Natural killer cell (primary cell): ENCODE results near the gene EBF4. TPM values are rescaled to one million over a fixed set of nuclear protein-coding genes. Genes with fewer than 3 reads are reported as not detected.

ENCODE experiments used
- ATAC-seq, 3 donors: fragments of 150-1000 bp in 2 of 3; fragments of 200-7000 bp in 1 of 3; cut with Tn5 transposase; 1 replicate in 1 of 3; 2 replicates in 2 of 3; pipeline ENCODE4 v1.10.0; 2021; ENCODE audit warnings: mild to moderate bottlenecking in 2 of 3, moderate library complexity in 2 of 3
- DNase-seq, 2 donors: peaks; one replicate each; pipeline versions ENCODE4 v3.0.0 to v3.0.0-alpha.2; 2013 to 2021; ENCODE audit warnings: mixed read lengths in 1 of 2
- H3K27ac ChIP-seq: one replicate; pipeline ENCODE4 v1.5.1; 2013; ENCODE audit warnings: mild to moderate bottlenecking, low read length
- H3K27me3 ChIP-seq: one replicate; pipeline ENCODE4 v1.6.1; 2013; ENCODE audit warnings: low read length; ENCODE audit not compliant: control insufficient read depth, insufficient read depth
- H3K36me3 ChIP-seq: one replicate; pipeline ENCODE4 v1.6.1; 2013; ENCODE audit warnings: low read length; ENCODE audit not compliant: control insufficient read depth, insufficient read depth
- H3K4me1 ChIP-seq: one replicate; pipeline ENCODE4 v1.6.1; 2013; ENCODE audit warnings: low read length; ENCODE audit not compliant: control insufficient read depth, insufficient read depth
- H3K4me3 ChIP-seq: one replicate; pipeline ENCODE4 v1.5.1; 2013; ENCODE audit warnings: low read length
- H3K9me3 ChIP-seq: one replicate; pipeline ENCODE4 v1.6.1; 2013; ENCODE audit warnings: low read length; ENCODE audit not compliant: control insufficient read depth, insufficient read depth
- H3K27ac Mint-ChIP-seq, 2 donors: one replicate each; pipeline ENCODE4 v1.8.0; 2022; ENCODE audit warnings: mild to moderate bottlenecking in 2 of 2, mixed read lengths in 2 of 2, moderate library complexity in 1 of 2
- H3K27me3 Mint-ChIP-seq, 2 donors: one replicate each; pipeline ENCODE4 v1.8.0; 2022; ENCODE audit warnings: low read depth in 2 of 2, mixed read lengths in 2 of 2
- H3K36me3 Mint-ChIP-seq: one replicate; pipeline ENCODE4 v1.8.0; 2022; ENCODE audit warnings: mixed read lengths
- H3K4me1 Mint-ChIP-seq, 2 donors: one replicate each; pipeline ENCODE4 v1.8.0; 2022; ENCODE audit warnings: mixed read lengths in 2 of 2
- H3K4me3 Mint-ChIP-seq: one replicate; pipeline ENCODE4 v1.8.0; 2022; ENCODE audit warnings: mild to moderate bottlenecking, moderate library complexity, mixed read lengths
- H3K9me3 Mint-ChIP-seq, 2 donors: one replicate each; pipeline ENCODE4 v1.8.0; 2022; ENCODE audit warnings: mixed read lengths in 2 of 2
- WGBS: methylation state at CpG from one replicate; pipeline ENCODE4 v1.1.7; 2013; ENCODE audit warnings: missing lambda C conversion rate; ENCODE audit not compliant: insufficient coverage; 5-methylcytosine and 5-hydroxymethylcytosine counted together
- intact Hi-C: fragments of 100-400 bp; cut with micrococcal nuclease; formaldehyde crosslinking; loops from one replicate; pipeline ENCODE4 v1.14.2; 2022
- total RNA-seq, 4 donors: library from RNA; stranded (reverse); fragments of 120-200 nt in 1 of 4; gene quantifications; one replicate each; pipeline versions ENCODE4 v1.2.3 to v1.2.4, GENCODE V29; 2013 to 2022
- TF ChIP-seq, protein P1 (sequence below): fragments of 200-600 bp; IDR thresholded peaks from one replicate; pipeline ENCODE4 v1.8.0; 2022; ENCODE audit warnings: antibody characterized with exemption

EBF4 gene
- total RNA-seq, 3 donors from 2014 or later (not counting 1 experiment from before 2014, with no cell fraction given), result 17.1 to 21.7 (median 20.4) TPM

DNA sequence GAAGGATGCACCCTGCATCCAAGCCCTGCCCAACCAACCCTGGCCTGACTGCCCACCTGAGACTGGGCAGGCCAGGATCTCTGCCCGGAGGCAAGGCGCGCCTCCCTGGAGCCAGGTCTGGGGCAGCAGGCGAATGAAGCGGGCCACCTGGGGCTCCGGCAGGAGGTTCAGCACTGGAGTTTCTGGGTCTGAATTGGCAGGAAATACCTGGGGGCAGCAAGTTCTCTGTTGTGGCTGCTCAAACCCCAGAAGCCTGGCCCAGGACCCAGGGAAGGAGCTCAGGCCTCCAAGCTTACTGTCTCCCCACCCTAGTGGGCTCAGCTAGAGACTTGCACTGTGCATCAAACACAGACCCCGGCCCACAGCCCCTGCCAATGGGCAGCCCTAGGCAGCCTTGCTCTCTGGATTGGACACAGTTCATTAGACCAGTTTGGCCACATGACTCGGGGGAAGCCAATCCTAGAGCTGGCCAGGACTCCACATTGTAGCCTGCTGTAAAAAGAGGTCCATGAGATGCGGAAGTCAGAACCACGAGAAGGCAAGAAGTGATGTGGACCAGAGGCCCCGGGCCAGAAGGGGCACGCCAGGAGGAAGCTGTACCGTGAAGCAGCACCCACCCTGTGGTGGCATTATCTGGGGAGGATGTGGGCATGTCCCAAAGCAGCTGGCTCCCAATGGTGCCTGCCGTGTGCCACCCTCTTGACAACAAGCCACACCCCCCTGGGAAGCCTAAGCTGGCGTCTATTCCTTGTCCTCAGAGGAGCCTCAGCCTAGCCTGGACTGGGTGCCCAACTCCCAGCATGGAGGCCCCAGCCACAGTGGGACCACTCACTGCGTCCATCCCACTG lies 104.8 kb downstream of the EBF4 start:
- intact Hi-C loops, result no loop called here
- H3K4me1 ChIP-seq, result peaks cover 20% of the 10 kb centered on the region
- no peaks in the 10 kb centered on the region for H3K36me3 Mint-ChIP-seq
- peaks cover 34 to 39% of the 10 kb centered on the region in 2 donors for H3K27me3 Mint-ChIP-seq
- H3K4me3 Mint-ChIP-seq, result no peak overlapping the region
- no peaks in the 10 kb centered on the region for H3K9me3 Mint-ChIP-seq
- no peak overlapping the region for H3K27ac Mint-ChIP-seq
- DNase-seq, result no peak
- no peak overlapping the region for H3K27ac ChIP-seq
- peaks cover 20% of the 10 kb centered on the region for H3K27me3 ChIP-seq
- H3K4me3 ChIP-seq, result no peak overlapping the region
- H3K9me3 ChIP-seq, result no peaks in the 10 kb centered on the region
- peaks cover 25 to 26% of the 10 kb centered on the region in 2 donors for H3K4me1 Mint-ChIP-seq
- H3K36me3 ChIP-seq, result no peaks in the 10 kb centered on the region
- no peak for ATAC-seq
- TF ChIP-seq, protein P1, sequence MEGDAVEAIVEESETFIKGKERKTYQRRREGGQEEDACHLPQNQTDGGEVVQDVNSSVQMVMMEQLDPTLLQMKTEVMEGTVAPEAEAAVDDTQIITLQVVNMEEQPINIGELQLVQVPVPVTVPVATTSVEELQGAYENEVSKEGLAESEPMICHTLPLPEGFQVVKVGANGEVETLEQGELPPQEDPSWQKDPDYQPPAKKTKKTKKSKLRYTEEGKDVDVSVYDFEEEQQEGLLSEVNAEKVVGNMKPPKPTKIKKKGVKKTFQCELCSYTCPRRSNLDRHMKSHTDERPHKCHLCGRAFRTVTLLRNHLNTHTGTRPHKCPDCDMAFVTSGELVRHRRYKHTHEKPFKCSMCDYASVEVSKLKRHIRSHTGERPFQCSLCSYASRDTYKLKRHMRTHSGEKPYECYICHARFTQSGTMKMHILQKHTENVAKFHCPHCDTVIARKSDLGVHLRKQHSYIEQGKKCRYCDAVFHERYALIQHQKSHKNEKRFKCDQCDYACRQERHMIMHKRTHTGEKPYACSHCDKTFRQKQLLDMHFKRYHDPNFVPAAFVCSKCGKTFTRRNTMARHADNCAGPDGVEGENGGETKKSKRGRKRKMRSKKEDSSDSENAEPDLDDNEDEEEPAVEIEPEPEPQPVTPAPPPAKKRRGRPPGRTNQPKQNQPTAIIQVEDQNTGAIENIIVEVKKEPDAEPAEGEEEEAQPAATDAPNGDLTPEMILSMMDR, result no peak
- WGBS, result 71% methylated on average over 16 of the region's 16 CpGs

DNA sequence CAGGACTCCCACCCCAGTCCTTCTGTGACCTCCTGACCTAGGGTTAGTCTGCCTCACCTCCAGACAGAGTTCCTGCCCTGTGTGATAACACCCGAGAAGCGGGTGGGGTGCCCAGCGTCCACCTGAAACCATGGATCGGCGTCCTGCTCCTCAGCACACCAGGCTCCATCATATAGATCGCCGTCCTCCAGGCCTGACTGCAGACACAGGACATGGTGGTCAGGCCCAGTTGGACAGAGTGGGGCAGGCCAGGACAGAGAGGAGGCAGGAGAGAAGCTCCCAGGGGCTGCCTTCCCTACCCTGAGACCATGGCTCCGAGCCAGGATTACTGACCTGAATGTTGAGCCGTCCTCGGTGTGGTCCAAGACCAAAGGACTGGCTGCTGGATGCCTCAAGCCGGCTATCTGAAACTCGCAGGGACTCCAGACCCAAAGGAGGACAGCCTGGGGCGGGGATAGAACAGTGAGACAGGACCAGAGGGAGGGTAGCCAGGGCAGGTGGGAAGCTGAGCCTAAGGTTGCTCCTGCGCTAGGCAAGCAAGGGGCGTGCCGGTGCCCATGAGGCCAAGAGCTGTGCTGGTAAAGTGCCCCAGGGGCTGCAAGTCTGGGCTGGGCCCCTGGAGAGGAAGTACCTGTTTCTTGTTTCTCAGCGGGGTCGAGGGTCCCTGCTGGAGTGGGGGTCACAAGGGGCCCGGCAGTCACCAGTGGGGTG lies 105.7 kb downstream of the EBF4 start:
- Histone ChIP-seq H3K27ac (no peak overlapping the region), H3K4me3 (no peak overlapping the region), H3K9me3 (no peaks in the 10 kb centered on the region), H3K4me1 (peaks cover 20% of the 10 kb centered on the region), H3K27me3 (peaks cover 20% of the 10 kb centered on the region), H3K36me3 (no peaks in the 10 kb centered on the region)
- Mint-ChIP-seq H3K27ac (no peak overlapping the region), H3K9me3 (no peaks in the 10 kb centered on the region), H3K27me3 (peaks cover 35 to 45% of the 10 kb centered on the region in 2 donors), H3K36me3 (no peaks in the 10 kb centered on the region), H3K4me3 (no peak overlapping the region), H3K4me1 (peaks cover 25 to 26% of the 10 kb centered on the region in 2 donors)
- TF ChIP-seq, protein P1, result no peak
- ATAC-seq, result no peak
- WGBS, result 91% methylated on average over 19 of the region's 19 CpGs
- no peak for DNase-seq
- intact Hi-C loops, result no loop called here

DNA sequence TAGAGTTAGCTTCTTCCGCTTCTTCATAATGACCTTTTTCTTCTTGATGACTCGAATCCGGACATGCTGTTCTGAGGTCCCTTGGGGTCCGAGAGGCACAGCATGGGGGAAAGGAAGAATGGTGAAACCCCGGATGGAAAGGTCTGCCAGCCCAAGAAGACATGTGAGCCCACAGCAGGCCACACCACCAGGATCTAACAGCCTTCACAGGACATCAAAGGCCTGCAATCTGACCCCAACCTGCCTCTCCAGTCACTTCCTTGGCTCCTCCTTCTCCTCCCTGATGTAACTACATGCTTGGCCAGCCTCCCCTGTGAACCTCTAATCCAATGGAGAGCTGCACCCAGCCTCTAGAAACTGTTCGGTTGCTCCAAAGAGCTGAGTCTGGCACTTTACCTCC lies 106.2 kb downstream of the EBF4 start:
- no peak overlapping the region for H3K27ac Mint-ChIP-seq
- Histone ChIP-seq H3K4me1 (peaks cover 20% of the 10 kb centered on the region), H3K27me3 (peaks cover 20% of the 10 kb centered on the region), H3K36me3 (no peaks in the 10 kb centered on the region), H3K9me3 (no peaks in the 10 kb centered on the region), H3K4me3 (no peak overlapping the region), H3K27ac (no peak overlapping the region)
- H3K4me3 Mint-ChIP-seq, result peak overlapping the region; percentile 94
- H3K36me3 Mint-ChIP-seq, result no peaks in the 10 kb centered on the region
- TF ChIP-seq, protein P1, result no peak
- intact Hi-C loops, result no loop called here
- ATAC-seq (no peak), DNase-seq (no peak)
- peaks cover 35 to 48% of the 10 kb centered on the region in 2 donors for H3K27me3 Mint-ChIP-seq
- H3K9me3 Mint-ChIP-seq, result no peaks in the 10 kb centered on the region
- peaks cover 25 to 26% of the 10 kb centered on the region in 2 donors for H3K4me1 Mint-ChIP-seq
- 82% methylated on average over 6 of the region's 6 CpGs for WGBS
